Right lobe of liver (tissue), 4 donors: Measurements from ENCODE around the gene CORO2B.

ENCODE experiments used
- POLR2A ChIP-seq: fragments of 450-650 bp; IDR thresholded peaks from one replicate; pipeline ENCODE4 v1.6.1; 2017; ENCODE audit warnings: antibody characterized with exemption, mild to moderate bottlenecking
- TF ChIP-seq, protein P1 (sequence below), 4 donors: fragments of 200-600 bp in 3 of 4; fragments of 450-650 bp in 1 of 4; IDR thresholded peaks; one replicate each; pipeline versions ENCODE4 v1.5.1 to v1.8.0; 2016 to 2022; ENCODE audit warnings: antibody characterized with exemption in 4 of 4, mild to moderate bottlenecking in 2 of 4
- donor health status: DM: no; HTN: no; CAD: no.
- donor health status: DM: no; HTN: no; CAD: no.
- donor health status: DM: no; HTN: yes; CAD: no.

DNA sequence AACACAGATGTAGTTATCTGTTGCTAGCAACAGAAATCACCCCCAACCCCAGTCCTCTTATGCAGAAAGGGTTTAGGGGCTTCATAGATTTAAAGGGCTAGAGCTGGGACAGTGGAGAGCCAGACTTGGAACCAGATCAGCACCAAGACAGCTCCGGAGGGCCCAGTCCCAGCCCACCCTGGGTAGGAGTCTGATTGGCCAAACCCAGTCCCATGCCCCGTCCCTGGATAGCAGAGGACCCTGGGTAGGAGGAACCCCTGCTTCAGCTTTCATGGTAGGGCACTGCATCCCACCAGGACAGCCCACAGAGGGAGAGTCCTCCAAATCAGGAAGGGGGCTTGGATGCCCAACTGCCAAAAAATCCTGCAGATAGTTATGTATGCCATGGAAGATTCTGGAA is 103.0 kb downstream of the CORO2B start:
- TF ChIP-seq, protein P1, sequence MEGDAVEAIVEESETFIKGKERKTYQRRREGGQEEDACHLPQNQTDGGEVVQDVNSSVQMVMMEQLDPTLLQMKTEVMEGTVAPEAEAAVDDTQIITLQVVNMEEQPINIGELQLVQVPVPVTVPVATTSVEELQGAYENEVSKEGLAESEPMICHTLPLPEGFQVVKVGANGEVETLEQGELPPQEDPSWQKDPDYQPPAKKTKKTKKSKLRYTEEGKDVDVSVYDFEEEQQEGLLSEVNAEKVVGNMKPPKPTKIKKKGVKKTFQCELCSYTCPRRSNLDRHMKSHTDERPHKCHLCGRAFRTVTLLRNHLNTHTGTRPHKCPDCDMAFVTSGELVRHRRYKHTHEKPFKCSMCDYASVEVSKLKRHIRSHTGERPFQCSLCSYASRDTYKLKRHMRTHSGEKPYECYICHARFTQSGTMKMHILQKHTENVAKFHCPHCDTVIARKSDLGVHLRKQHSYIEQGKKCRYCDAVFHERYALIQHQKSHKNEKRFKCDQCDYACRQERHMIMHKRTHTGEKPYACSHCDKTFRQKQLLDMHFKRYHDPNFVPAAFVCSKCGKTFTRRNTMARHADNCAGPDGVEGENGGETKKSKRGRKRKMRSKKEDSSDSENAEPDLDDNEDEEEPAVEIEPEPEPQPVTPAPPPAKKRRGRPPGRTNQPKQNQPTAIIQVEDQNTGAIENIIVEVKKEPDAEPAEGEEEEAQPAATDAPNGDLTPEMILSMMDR (IDR thresholded peaks at IDR 0.05) = no peak
- no peak for TF ChIP-seq POLR2A
